Activated gamma-delta T cell (primary cell): Measurements from ENCODE around the gene SYMPK.
A peak's percentile ranks its signal among the peaks of the same experiment; 100 is the strongest.
"Not testable (repeated sequence)": the region's sequence is repeated elsewhere in the genome, so short reads cannot be mapped to it uniquely, and the experiment has no call there.

Source experiments
- DNase-seq: peaks from one replicate; lab custom pipeline; 2025; lab: John Stamatoyannopoulos, UW

SYMPK gene

GRCh38 chr19:45885556-45886426 lies 22.8 kb upstream of the SYMPK start, which contains the start of gene IRF2BP1:
Gene IRF2BP1, minus strand, starts transcription at chr19:45886141. Its CDS starts 367 bp downstream, at chr19:45885774.
- peak; percentile 62 for DNase-seq

DNA sequence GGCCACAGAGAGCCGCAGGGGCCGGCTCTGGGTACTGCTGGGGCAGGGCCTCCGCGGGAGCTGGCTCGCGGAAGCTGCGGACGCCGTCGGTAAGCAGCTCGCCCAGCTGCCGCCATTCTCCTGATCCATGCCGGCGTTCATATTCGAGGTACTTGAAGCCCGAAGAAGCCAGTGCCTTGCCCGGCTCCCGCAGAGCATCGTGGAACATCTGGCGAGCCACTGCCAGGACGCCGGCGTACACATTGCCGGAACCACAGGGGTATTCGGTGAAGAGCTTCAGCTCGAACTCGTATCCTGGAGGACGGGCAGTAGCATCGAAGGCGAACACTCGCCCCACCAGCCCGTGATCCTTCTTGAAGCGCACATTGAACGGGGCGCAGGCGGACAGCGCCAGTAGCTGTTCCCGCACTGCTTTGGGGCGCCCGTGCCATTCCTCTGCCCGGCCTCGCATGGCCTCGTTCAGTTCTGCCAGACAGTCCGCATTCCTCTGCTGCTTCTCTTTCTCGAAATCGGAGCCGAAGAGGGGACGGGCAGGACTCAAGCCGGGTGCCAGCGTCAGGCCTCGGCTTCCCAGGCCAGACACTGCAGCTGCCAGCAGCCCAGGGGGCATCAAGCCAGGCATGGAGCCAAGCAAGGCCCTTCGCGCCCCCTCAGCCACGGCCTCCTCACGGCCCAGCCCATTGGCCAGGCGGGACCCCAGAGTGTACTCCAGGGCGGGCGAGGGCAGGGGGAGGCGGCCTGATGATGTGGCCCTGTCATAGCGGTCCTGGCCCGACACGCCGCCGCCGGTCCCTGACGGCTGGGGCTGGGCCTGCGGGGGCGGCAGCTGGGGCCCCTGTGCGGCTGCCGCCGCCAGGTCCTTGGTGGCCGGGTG lies 22.0 kb upstream of the SYMPK start:
- DNase-seq = no peak

- no peak for DNase-seq
Measured at GRCh38 chr19:45883881-45884681, 21.1 kb upstream of the SYMPK start.

DNA sequence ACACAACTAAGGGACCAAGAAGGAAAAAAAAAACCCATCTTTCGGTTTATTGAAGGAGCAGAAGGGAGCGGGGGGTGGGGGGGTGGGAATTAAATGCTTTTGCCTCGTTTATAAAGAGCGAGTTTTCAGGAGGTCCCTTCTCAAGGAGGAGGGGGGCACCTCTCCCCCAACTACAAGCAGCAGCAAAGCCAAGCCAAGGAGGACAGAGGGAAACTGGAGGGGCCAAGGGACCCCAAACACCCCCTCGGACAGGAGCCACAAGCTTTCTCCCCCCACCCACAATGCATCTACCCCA lies 20.6 kb upstream of the SYMPK start:
- DNase-seq = no peak

GRCh38 chr19:45882652-45883585 lies 20.0 kb upstream of the SYMPK start:
- DNase-seq = peak; percentile 49

GRCh38 chr19:45881909-45882528 lies 19.1 kb upstream of the SYMPK start:
- DNase-seq = no peak

GRCh38 chr19:45881082-45881908 lies 18.3 kb upstream of the SYMPK start:
- DNase-seq = no peak

DNA sequence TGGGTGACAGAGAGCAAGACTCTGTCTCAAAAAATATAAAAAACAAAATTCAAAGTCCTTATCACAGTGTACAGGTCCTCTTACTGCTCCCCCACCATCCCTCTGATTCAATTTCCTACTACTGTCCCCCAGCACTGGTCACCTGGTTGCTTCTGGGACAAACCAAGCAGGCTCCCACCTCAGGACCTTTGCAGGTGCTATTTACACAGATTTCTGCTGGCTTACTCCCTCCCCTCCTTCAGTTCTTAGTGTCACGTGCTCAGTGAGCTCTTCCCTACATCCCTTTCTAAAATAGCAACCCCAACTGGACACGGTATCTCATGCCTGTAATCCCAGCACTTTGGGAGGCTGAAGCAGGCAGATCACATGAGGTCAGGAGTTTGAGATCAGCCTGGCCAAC lies 17.0 kb upstream of the SYMPK start:
- DNase-seq = no peak

- no peak for DNase-seq
Measured at GRCh38 chr19:45879055-45879454, 16.1 kb upstream of the SYMPK start.

GRCh38 chr19:45878043-45878794 lies 15.3 kb upstream of the SYMPK start:
- no peak for DNase-seq

- DNase-seq = no peak
Measured at GRCh38 chr19:45876411-45877197, 13.7 kb upstream of the SYMPK start.

DNA sequence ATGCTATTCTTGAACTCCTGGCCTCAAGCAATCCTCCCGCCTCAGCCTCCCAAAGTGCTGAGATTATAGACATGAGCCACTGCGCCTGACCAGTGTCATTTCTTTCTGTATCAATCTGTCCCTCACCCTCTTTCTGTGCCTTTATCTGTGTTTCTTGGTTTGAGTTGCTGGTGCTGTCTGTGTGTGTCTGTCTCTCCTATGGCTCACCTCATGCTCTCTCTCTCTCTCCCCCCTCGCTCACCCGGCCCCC lies 13.1 kb upstream of the SYMPK start:
- no peak for DNase-seq

- no peak for DNase-seq
Measured at GRCh38 chr19:45874620-45874966, 11.6 kb upstream of the SYMPK start.

DNA sequence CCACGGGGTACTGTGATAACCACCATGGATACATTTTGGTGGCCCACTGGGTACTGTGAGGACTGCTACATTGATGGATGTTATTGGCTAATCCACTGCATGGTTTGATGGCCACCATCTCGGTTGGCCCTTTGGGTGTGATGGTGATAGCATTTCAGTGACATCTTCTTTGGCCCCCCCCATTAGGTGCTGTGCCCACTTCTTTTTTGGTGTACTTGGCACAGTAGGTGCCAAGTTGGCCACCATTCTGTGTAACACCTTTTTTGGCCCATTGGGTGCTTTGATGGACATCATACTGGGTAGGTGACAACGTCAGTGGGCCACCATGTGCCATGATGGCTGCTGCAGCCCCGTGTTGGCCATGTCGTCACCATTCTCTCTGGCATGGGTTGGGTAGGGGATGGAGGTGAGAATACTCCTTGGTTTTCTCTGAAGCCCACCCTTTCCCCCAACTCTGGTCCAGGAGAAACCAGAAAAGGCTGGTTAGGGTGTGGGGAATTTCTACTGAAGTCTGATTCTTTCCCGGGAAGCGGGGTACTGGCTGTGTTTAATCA lies 10.3 kb upstream of the SYMPK start:
- no peak for DNase-seq

DNA sequence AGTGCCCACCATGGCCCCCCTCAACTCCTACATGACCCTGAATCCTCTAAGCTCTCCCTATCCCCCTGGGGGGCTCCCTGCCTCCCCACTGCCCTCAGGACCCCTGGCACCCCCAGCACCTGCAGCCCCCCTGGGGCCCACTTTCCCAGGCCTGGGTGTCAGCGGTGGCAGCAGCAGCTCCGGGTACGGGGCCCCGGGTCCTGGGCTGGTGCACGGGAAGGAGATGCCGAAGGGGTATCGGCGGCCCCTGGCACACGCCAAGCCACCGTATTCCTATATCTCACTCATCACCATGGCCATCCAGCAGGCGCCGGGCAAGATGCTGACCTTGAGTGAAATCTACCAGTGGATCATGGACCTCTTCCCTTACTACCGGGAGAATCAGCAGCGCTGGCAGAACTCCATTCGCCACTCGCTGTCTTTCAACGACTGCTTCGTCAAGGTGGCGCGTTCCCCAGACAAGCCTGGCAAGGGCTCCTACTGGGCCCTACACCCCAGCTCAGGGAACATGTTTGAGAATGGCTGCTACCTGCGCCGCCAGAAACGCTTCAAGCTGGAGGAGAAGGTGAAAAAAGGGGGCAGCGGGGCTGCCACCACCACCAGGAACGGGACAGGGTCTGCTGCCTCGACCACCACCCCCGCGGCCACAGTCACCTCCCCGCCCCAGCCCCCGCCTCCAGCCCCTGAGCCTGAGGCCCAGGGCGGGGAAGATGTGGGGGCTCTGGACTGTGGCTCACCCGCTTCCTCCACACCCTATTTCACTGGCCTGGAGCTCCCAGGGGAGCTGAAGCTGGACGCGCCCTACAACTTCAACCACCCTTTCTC lies 9.4 kb upstream of the SYMPK start:
- DNase-seq = no peak

DNA sequence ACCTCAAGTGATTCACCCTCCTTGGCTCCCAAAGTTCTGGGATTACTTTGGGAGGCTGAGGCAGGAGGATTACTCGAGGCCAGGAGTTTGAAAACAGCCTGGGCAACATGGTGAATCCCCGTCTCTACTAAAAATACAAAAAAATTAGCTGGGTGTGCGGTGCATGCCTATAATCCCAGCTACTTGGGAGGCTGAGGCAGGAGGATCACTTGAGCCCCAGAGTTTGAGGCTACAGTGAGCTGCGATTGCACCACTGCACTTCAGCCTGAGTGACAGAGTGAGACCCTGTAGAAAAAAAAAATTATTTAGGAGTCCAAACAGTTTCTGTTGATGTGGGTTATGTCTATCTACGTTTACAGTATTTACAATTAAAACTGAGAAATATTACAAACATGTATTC lies 7.9 kb upstream of the SYMPK start:
- DNase-seq = no peak

DNA sequence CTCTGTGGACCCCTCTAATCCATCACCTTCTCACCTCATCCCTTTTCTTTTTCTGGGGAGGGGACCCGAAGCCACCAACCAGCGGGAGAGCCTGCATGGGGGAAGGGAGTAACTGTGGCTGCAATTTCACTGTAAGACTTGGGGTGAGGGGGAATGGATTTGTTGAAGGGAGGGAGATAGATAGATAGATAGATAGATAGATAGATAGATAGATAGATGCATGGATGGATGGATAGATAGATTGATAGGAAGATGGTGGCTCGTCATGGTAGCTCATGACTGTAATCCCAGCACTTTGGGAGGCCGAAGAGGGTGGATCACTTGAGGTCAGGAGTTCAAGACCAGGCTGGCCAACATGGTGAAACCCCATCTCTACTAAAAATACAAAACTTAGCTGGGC lies 4.3 kb upstream of the SYMPK start:
- DNase-seq = not testable (repeated sequence)
